ENCODE results near the gene DOCK2.

- TF ChIP-seq EZH2 (IDR thresholded peaks at IDR 0.05; ENCODE audit: low read length): no peak
- no peak for TF ChIP-seq CTCF (optimal IDR thresholded peaks at IDR 0.05 in 1 of 3, IDR thresholded peaks at IDR 0.05 in 1 of 3, conservative IDR thresholded peaks at IDR 0.05 in 1 of 3; ENCODE audit: extremely low read depth in 1 of 3, insufficient read depth in 2 of 3, low read length in 3 of 3)
Measured at GRCh38 chr5:169648725-169649310, 11.7 kb downstream of the DOCK2 start.

All from keratinocyte (primary cell).